Fibroblast of lung (primary cell): ENCODE measurements around the gene SHISAL2B. TPM values are rescaled to one million over a fixed set of nuclear protein-coding genes. Genes with fewer than 3 reads are reported as not detected.

Experiments
- DNase-seq, 2 donors: peaks; one replicate each; pipeline versions ENCODE4 v3.0.0 to v3.0.0-alpha.2; 2010; ENCODE audit warnings: low read depth in 2 of 2
- H2AFZ ChIP-seq: 2 replicates; pipeline ENCODE4 v1.5.1; 2012; ENCODE audit warnings: low read length, control low read depth, inconsistent platforms
- H3K27ac ChIP-seq: 2 replicates; pipeline ENCODE4 v1.5.1; 2011; ENCODE audit warnings: low read length, control low read depth; ENCODE audit not compliant: insufficient read depth
- H3K27me3 ChIP-seq: 2 replicates; pipeline ENCODE4 v1.5.1; 2011; ENCODE audit warnings: mild to moderate bottlenecking, low read length; ENCODE audit not compliant: control insufficient read depth, insufficient read depth
- H3K36me3 ChIP-seq: 2 replicates; pipeline ENCODE4 v1.5.1; 2011; ENCODE audit warnings: low read length; ENCODE audit not compliant: control insufficient read depth, insufficient read depth
- H3K4me1 ChIP-seq: 2 replicates; pipeline ENCODE4 v1.5.1; 2011; ENCODE audit warnings: low read length; ENCODE audit not compliant: control insufficient read depth, insufficient read depth; ENCODE audit errors: extremely low read depth
- H3K4me2 ChIP-seq: 2 replicates; pipeline ENCODE4 v1.5.1; 2011; ENCODE audit warnings: low read length, control low read depth; ENCODE audit not compliant: insufficient read depth; ENCODE audit errors: extremely low read depth
- H3K4me3 ChIP-seq, 4 experiments: fragments of 200-600 bp in 1 of 4; sonication (generic) in 1 of 4; replicated peaks in 1 of 4; 2 replicates each; pipeline ENCODE4 v1.5.1; 2011 to 2016; ENCODE audit warnings: low read length in 4 of 4, low read depth in 3 of 4, mild to moderate bottlenecking in 3 of 4, control low read depth in 2 of 4, inconsistent platforms in 1 of 4, mixed read lengths in 1 of 4; ENCODE audit not compliant: insufficient read depth in 1 of 4; ENCODE audit errors: control extremely low read depth in 1 of 4
- H3K79me2 ChIP-seq: 2 replicates; pipeline ENCODE4 v1.5.1; 2012; ENCODE audit warnings: mild to moderate bottlenecking, low read length, inconsistent platforms; ENCODE audit not compliant: control insufficient read depth, insufficient read depth
- H3K9ac ChIP-seq: 2 replicates; pipeline ENCODE4 v1.5.1; 2011; ENCODE audit warnings: mild to moderate bottlenecking, low read length, control low read depth; ENCODE audit not compliant: insufficient read depth
- H3K9me3 ChIP-seq: 2 replicates; pipeline ENCODE4 v1.5.1; 2012; ENCODE audit warnings: low read depth, low read length; ENCODE audit not compliant: control insufficient read depth, insufficient read depth
- H4K20me1 ChIP-seq: 2 replicates; pipeline ENCODE4 v1.5.1; 2011; ENCODE audit warnings: low read length; ENCODE audit not compliant: control insufficient read depth, insufficient read depth; ENCODE audit errors: extremely low read depth
- CTCF ChIP-seq, 2 donors: IDR thresholded peaks in 1 of 2; conservative IDR thresholded peaks in 1 of 2; 1 replicate in 1 of 2; 2 replicates in 1 of 2; pipeline ENCODE4 v1.5.1; 2011 to 2012; ENCODE audit warnings: low read length in 2 of 2, control low read depth in 1 of 2, inconsistent platforms in 1 of 2, low read depth in 1 of 2, mild to moderate bottlenecking in 1 of 2
- EZH2 ChIP-seq: IDR thresholded peaks from 2 replicates; pipeline ENCODE4 v1.5.1; 2012; ENCODE audit warnings: low read length, control low read depth, mild to moderate bottlenecking; ENCODE audit errors: missing control alignments
- polyA plus RNA-seq, 2 donors: library from polyadenylated mRNA; depleted of rRNA in 1 of 2; stranded (reverse) in 1 of 2; unstranded in 1 of 2; fragments of >200 nt; gene quantifications; 2 replicates each; pipeline ENCODE4 v1.2.1, GENCODE V29; 2011 to 2012; ENCODE audit warnings: missing spikeins in 1 of 2
- total RNA-seq: library from RNA; depleted of rRNA; stranded (reverse); fragments of >200 nt; gene quantifications from 2 replicates; pipeline ENCODE4 v1.2.1, GENCODE V29; 2014

Gene SHISAL2B
- total and polyA plus RNA-seq, 2 donors (not counting 1 experiment from before 2014, with no cell fraction given) = not detected

- Histone ChIP-seq H3K9me3 (no peaks in the 10 kb centered on the region), H3K4me3 (no peak overlapping the region), H3K9ac (no peak overlapping the region), H4K20me1 (no peaks in the 10 kb centered on the region), H2AFZ (no peak overlapping the region), H3K4me1 (no peaks in the 10 kb centered on the region), H3K79me2 (peaks cover 38% of the 10 kb centered on the region), H3K27ac (no peak overlapping the region), H3K27me3 (no peaks in the 10 kb centered on the region), H3K4me2 (no peak overlapping the region), H3K36me3 (no peaks in the 10 kb centered on the region)
- no peak for TF ChIP-seq EZH2
- no peak for TF ChIP-seq CTCF (conservative IDR thresholded peaks at IDR 0.05 in 1 of 2, IDR thresholded peaks at IDR 0.05 in 1 of 2; ENCODE audit: low read depth in 1 of 2, low read length in 2 of 2)
- no peak for DNase-seq
These were observed 69.8 kb downstream of the SHISAL2B start for GRCh38 chr5:64759960-64760660.

GRCh38 chr5:64763948-64764503, 73.7 kb downstream of the SHISAL2B start:
- no peak overlapping the region for H3K4me2 ChIP-seq
- DNase-seq = no peak
- no peaks in the 10 kb centered on the region for H3K27me3 ChIP-seq
- peaks cover 6% of the 10 kb centered on the region for H3K4me1 ChIP-seq
- H3K9me3 ChIP-seq = no peaks in the 10 kb centered on the region
- no peaks in the 10 kb centered on the region for H3K36me3 ChIP-seq
- no peak overlapping the region for H3K4me3 ChIP-seq
- peaks cover 52% of the 10 kb centered on the region for H3K79me2 ChIP-seq
- no peak overlapping the region for H3K9ac ChIP-seq
- H3K27ac ChIP-seq = no peak overlapping the region
- H4K20me1 ChIP-seq = no peaks in the 10 kb centered on the region
- no peak for TF ChIP-seq EZH2
- TF ChIP-seq CTCF (conservative IDR thresholded peaks at IDR 0.05 in 1 of 2, IDR thresholded peaks at IDR 0.05 in 1 of 2; ENCODE audit: low read depth in 1 of 2, low read length in 2 of 2) = no peak
- no peak overlapping the region for H2AFZ ChIP-seq

- H3K27ac ChIP-seq = peak overlapping the region; percentile 15
- H2AFZ ChIP-seq = no peak overlapping the region
- no peak overlapping the region for H3K4me3 ChIP-seq
- H3K27me3 ChIP-seq = no peaks in the 10 kb centered on the region
- no peaks in the 10 kb centered on the region for H4K20me1 ChIP-seq
- H3K9ac ChIP-seq = no peak overlapping the region
- H3K9me3 ChIP-seq = no peaks in the 10 kb centered on the region
- H3K4me1 ChIP-seq = peaks cover 9% of the 10 kb centered on the region
- no peaks in the 10 kb centered on the region for H3K36me3 ChIP-seq
- DNase-seq = peak; percentile 25 to 30
- H3K4me2 ChIP-seq = no peak overlapping the region
- TF ChIP-seq EZH2 (no peak), CTCF (conservative IDR thresholded peaks at IDR 0.05 in 1 of 2, IDR thresholded peaks at IDR 0.05 in 1 of 2; ENCODE audit: low read depth in 1 of 2, low read length in 2 of 2) (no peak)
- H3K79me2 ChIP-seq = peaks cover 56% of the 10 kb centered on the region
These were observed 75.7 kb downstream of the SHISAL2B start for GRCh38 chr5:64765804-64766504.
